OCI-LY3 (cell line): ENCODE measurements around the gene WWOX.

Source experiments
- H2AFZ ChIP-seq: fragments of 200-600, 300-600 bp; shearing (Covaris generic); 2 replicates; pipeline ENCODE4 v1.6.0; 2014; ENCODE audit warnings: antibody characterized with exemption, low read depth, low read length
- H3K27ac ChIP-seq: fragments of 200-600, 300-600 bp; sonication (generic); 2 replicates; pipeline ENCODE4 v1.5.1; 2014; ENCODE audit warnings: mild to moderate bottlenecking, low read length, moderate library complexity, mixed read lengths
- H3K27me3 ChIP-seq: fragments of 200-600, 300-600 bp; sonication (generic); 2 replicates; pipeline ENCODE4 v1.6.1; 2014; ENCODE audit warnings: low read depth, low read length, mixed read lengths
- H3K36me3 ChIP-seq: fragments of 200-600, 300-600 bp; sonication (generic); replicated peaks from 2 replicates; pipeline ENCODE3; 2014; ENCODE audit warnings: low read depth, low read length, mixed read lengths
- H3K4me1 ChIP-seq: fragments of 300-600, 200-600 bp; sonication (generic); 2 replicates; pipeline ENCODE4 v1.6.1; 2014; ENCODE audit warnings: low read length, mixed read lengths
- H3K4me2 ChIP-seq: fragments of 200-600, 300-600 bp; sonication (generic); 2 replicates; pipeline ENCODE4 v1.6.1; 2014; ENCODE audit warnings: low read length, mixed read lengths
- H3K4me3 ChIP-seq: fragments of 300-600, 200-600 bp; sonication (generic); 2 replicates; pipeline ENCODE4 v1.5.1; 2014; ENCODE audit warnings: antibody characterized with exemption, mild to moderate bottlenecking, low read length, moderate library complexity
- H3K79me2 ChIP-seq: fragments of 300-600, 200-600 bp; shearing (Covaris generic); 2 replicates; pipeline ENCODE4 v1.6.1; 2014; ENCODE audit warnings: mild to moderate bottlenecking, low read length, mixed read lengths
- H3K9ac ChIP-seq: fragments of 300-600, 200-600 bp; shearing (Covaris generic); 2 replicates; pipeline ENCODE4 v1.6.0; 2014; ENCODE audit warnings: mild to moderate bottlenecking, low read length, moderate library complexity
- H3K9me3 ChIP-seq: fragments of 200-600, 300-600 bp; shearing (Covaris generic); 2 replicates; pipeline ENCODE4 v1.6.1; 2014; ENCODE audit warnings: low read length, mixed read lengths; ENCODE audit not compliant: insufficient read depth
- H4K20me1 ChIP-seq: fragments of 200-600, 300-600 bp; sonication (generic); 2 replicates; pipeline ENCODE4 v1.6.1; 2016; ENCODE audit warnings: low read length, mixed read lengths; ENCODE audit not compliant: insufficient read depth
- CTCF ChIP-seq: fragments of 200-600, 300-600 bp; sonication (generic); IDR thresholded peaks from 2 replicates; pipeline ENCODE4 v1.5.1; 2014; ENCODE audit warnings: antibody characterized with exemption, low read length, low read depth
- EZH2phosphoT487 ChIP-seq: fragments of 200-600 bp; shearing (Covaris generic); IDR thresholded peaks from 2 replicates; pipeline ENCODE4 v1.6.1; 2018; ENCODE audit warnings: antibody characterized with exemption, mixed run types, low read depth

Gene WWOX

GRCh38 chr16:78993346-78993745 lies 893.9 kb downstream of the WWOX start:
- Histone ChIP-seq H3K79me2 (no peaks in the 10 kb centered on the region), H3K4me1 (peaks cover 29% of the 10 kb centered on the region), H3K27me3 (peaks cover 6% of the 10 kb centered on the region; the same call in 1 of the 2 replicates), H3K9ac (no peak overlapping the region), H3K4me2 (no peak overlapping the region), H3K36me3 (no peaks in the 10 kb centered on the region), H3K27ac (no peak overlapping the region), H3K4me3 (no peak overlapping the region), H2AFZ (no peak overlapping the region), H4K20me1 (no peaks in the 10 kb centered on the region), H3K9me3 (no peaks in the 10 kb centered on the region)
- TF ChIP-seq EZH2phosphoT487 (no peak), CTCF (no peak)

GRCh38 chr16:78994135-78994745 lies 894.8 kb downstream of the WWOX start:
- Histone ChIP-seq H4K20me1 (no peaks in the 10 kb centered on the region), H3K36me3 (no peaks in the 10 kb centered on the region), H3K27me3 (peaks cover 6% of the 10 kb centered on the region; the same call in 1 of the 2 replicates), H2AFZ (no peak overlapping the region), H3K4me3 (no peak overlapping the region), H3K27ac (no peak overlapping the region), H3K9me3 (no peaks in the 10 kb centered on the region), H3K4me1 (peaks cover 20% of the 10 kb centered on the region), H3K9ac (no peak overlapping the region), H3K4me2 (no peak overlapping the region), H3K79me2 (no peaks in the 10 kb centered on the region)
- TF ChIP-seq EZH2phosphoT487 (no peak), CTCF (no peak)

- no peaks in the 10 kb centered on the region for H3K36me3 ChIP-seq
- no peaks in the 10 kb centered on the region for H3K9me3 ChIP-seq
- H3K9ac ChIP-seq, result no peak overlapping the region
- H3K4me3 ChIP-seq, result no peak overlapping the region
- H3K27me3 ChIP-seq, result peaks cover 6% of the 10 kb centered on the region; the same call in 1 of the 2 replicates
- no peak overlapping the region for H3K4me2 ChIP-seq
- H4K20me1 ChIP-seq, result no peaks in the 10 kb centered on the region
- H3K27ac ChIP-seq, result no peak overlapping the region
- H3K4me1 ChIP-seq, result peaks cover 8% of the 10 kb centered on the region
- no peak overlapping the region for H2AFZ ChIP-seq
- no peaks in the 10 kb centered on the region for H3K79me2 ChIP-seq
- TF ChIP-seq CTCF (no peak), EZH2phosphoT487 (no peak)
Observed at GRCh38 chr16:78995441-78995840, 896.0 kb downstream of the WWOX start.

GRCh38 chr16:78996790-78997189 lies 897.3 kb downstream of the WWOX start:
- Histone ChIP-seq H3K27ac (no peak overlapping the region), H3K4me2 (no peak overlapping the region), H3K9me3 (no peaks in the 10 kb centered on the region), H3K4me3 (no peak overlapping the region), H3K4me1 (no peaks in the 10 kb centered on the region), H3K27me3 (peaks cover 6% of the 10 kb centered on the region; the same call in 1 of the 2 replicates), H4K20me1 (no peaks in the 10 kb centered on the region), H3K79me2 (no peaks in the 10 kb centered on the region), H2AFZ (no peak overlapping the region), H3K36me3 (no peaks in the 10 kb centered on the region), H3K9ac (no peak overlapping the region)
- no peak for TF ChIP-seq CTCF
- TF ChIP-seq EZH2phosphoT487, result no peak
